ENCODE measurements around the gene DPP4.

DNA sequence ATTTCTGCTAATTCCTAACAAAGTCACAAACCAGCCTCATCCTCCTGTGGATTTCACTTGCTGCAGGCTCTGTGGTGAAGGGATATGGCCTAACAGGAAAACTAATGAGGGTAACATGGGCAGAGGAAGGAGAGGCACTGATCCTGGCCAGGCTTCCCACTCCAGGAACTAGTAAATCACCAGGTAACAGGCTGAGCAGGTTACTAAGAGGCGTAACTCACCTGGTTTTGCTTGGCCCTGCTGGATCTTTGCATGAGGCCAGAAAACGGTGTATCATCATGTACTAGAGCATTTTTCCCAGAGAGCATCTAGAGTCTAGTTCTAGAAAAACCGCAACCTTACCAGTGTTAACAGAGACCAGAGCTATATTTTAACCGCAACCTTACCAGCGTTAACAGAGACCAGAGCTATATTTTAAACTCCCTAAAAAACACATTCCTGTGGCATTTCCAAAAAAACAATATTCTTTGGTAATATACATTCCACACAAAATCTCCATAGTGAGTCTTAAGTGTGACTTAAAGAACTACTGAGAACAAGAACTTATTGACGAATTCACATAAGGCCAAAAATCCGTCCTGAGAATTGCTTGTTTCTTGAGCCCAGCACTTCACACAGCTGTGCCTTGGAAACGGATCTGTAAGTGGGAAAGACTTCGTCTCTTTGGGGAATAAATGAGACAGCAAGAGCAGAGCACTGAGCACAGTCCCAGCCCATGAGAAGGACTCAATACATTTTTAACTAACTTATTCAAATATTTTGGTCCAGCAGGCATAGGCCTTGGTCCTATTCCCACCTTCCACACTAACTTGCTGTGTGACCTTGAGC, 43.4 kb downstream of the DPP4 start:
- TF ChIP-seq TCF12 (IDR thresholded peaks at IDR 0.05) (no peak), TCF12 (CRISPR knock-in tag; IDR thresholded peaks at IDR 0.05) (no peak), POLR2A (IDR thresholded peaks at IDR 0.05; ENCODE audit: insufficient read depth in 1 of 2, low read depth in 2 of 2, low read length in 2 of 2) (no peak), ZSCAN20 (CRISPR knock-in tag; IDR thresholded peaks at IDR 0.05; ENCODE audit: borderline replicate concordance) (no peak), RFX3 (CRISPR knock-in tag; IDR thresholded peaks at IDR 0.05) (no peak), ETV5 (CRISPR knock-in tag; IDR thresholded peaks at IDR 0.05; ENCODE audit: borderline replicate concordance) (no peak)
- TF ChIP-seq, protein P1, sequence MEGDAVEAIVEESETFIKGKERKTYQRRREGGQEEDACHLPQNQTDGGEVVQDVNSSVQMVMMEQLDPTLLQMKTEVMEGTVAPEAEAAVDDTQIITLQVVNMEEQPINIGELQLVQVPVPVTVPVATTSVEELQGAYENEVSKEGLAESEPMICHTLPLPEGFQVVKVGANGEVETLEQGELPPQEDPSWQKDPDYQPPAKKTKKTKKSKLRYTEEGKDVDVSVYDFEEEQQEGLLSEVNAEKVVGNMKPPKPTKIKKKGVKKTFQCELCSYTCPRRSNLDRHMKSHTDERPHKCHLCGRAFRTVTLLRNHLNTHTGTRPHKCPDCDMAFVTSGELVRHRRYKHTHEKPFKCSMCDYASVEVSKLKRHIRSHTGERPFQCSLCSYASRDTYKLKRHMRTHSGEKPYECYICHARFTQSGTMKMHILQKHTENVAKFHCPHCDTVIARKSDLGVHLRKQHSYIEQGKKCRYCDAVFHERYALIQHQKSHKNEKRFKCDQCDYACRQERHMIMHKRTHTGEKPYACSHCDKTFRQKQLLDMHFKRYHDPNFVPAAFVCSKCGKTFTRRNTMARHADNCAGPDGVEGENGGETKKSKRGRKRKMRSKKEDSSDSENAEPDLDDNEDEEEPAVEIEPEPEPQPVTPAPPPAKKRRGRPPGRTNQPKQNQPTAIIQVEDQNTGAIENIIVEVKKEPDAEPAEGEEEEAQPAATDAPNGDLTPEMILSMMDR (CRISPR knock-in tag; IDR thresholded peaks at IDR 0.05) = no peak
